Gastrocnemius medialis (tissue), 4 donors: ENCODE measurements around the gene EEPD1.

Experiments
- POLR2A ChIP-seq, 2 donors: fragments of 450-650 bp; IDR thresholded peaks; one replicate each; pipeline ENCODE4 v1.6.1; 2017; ENCODE audit warnings: antibody characterized with exemption in 2 of 2, mild to moderate bottlenecking in 2 of 2, moderate library complexity in 2 of 2
- TF ChIP-seq, protein P1 (sequence below), 5 experiments: fragments of 450-650 bp in 3 of 5; fragments of 200-600 bp in 2 of 5; sonication (generic) in 2 of 5; IDR thresholded peaks in 4 of 5; conservative IDR thresholded peaks in 1 of 5; 1 replicate in 4 of 5; 2 replicates in 1 of 5; pipeline ENCODE4 v1.5.1; 2016 to 2019; ENCODE audit warnings: antibody characterized with exemption in 5 of 5, mild to moderate bottlenecking in 3 of 5, moderate library complexity in 3 of 5

DNA sequence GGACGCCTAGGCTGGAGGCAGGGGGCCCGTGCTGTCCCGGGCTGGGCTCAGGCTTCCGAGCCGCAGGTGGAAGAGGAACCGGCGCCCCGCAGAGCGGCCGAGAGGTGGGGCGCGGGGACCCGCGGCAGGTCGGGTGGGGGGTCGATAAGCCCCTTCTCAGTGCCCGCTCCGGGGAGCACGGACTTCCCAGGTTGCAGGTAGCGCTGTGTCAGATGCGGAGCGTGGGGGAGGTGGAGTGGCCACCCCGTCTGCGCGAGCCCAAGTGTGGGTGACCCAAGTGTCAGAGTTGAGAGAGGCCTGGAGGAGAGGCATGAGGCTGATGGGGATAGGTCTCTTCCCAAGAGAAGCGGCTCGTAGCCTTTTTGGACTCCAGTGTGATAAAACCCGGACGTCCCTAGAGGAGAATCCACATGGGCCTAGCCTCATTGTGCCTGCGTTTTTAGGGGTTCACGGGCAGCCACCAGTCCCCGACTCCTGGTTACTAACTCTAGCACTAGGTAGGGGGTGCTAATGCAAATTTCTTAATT lies 580 bp downstream of the EEPD1 start:
- TF ChIP-seq, protein P1, sequence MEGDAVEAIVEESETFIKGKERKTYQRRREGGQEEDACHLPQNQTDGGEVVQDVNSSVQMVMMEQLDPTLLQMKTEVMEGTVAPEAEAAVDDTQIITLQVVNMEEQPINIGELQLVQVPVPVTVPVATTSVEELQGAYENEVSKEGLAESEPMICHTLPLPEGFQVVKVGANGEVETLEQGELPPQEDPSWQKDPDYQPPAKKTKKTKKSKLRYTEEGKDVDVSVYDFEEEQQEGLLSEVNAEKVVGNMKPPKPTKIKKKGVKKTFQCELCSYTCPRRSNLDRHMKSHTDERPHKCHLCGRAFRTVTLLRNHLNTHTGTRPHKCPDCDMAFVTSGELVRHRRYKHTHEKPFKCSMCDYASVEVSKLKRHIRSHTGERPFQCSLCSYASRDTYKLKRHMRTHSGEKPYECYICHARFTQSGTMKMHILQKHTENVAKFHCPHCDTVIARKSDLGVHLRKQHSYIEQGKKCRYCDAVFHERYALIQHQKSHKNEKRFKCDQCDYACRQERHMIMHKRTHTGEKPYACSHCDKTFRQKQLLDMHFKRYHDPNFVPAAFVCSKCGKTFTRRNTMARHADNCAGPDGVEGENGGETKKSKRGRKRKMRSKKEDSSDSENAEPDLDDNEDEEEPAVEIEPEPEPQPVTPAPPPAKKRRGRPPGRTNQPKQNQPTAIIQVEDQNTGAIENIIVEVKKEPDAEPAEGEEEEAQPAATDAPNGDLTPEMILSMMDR (IDR thresholded peaks at IDR 0.05 in 4 of 5, conservative IDR thresholded peaks at IDR 0.05 in 1 of 5) = no peak
- TF ChIP-seq POLR2A (IDR thresholded peaks at IDR 0.05) = no peak
